Vagina (tissue), 2 donors: Measurements from ENCODE around the gene RHEX.

Experiments
- CTCF ChIP-seq, 3 experiments: fragments of 450-650 bp in 2 of 3; fragments of 200-600 bp in 1 of 3; sonication (generic) in 1 of 3; IDR thresholded peaks; one replicate each; pipeline ENCODE4 v1.5.1; 2017 to 2019; ENCODE audit warnings: antibody characterized with exemption in 3 of 3, mild to moderate bottlenecking in 2 of 3, moderate library complexity in 2 of 3
- POLR2A ChIP-seq, 2 donors: fragments of 450-650 bp; IDR thresholded peaks; one replicate each; pipeline ENCODE4 v1.6.1; 2017; ENCODE audit warnings: antibody characterized with exemption in 2 of 2, mild to moderate bottlenecking in 2 of 2, moderate library complexity in 2 of 2

GRCh38 chr1:206010060-206010459 lies 42.9 kb upstream of the RHEX start:
- no peak for TF ChIP-seq POLR2A (IDR thresholded peaks at IDR 0.05)
- TF ChIP-seq CTCF (IDR thresholded peaks at IDR 0.05), result no peak
